NCI-H1694 treated with DMSO at 0.1 percent for 48 hours (cell line): ENCODE results near the gene PNPLA2.

Experiments used
- DNase-seq: peaks from one replicate; lab custom pipeline; 2025; lab: John Stamatoyannopoulos, UW

Gene PNPLA2

DNA sequence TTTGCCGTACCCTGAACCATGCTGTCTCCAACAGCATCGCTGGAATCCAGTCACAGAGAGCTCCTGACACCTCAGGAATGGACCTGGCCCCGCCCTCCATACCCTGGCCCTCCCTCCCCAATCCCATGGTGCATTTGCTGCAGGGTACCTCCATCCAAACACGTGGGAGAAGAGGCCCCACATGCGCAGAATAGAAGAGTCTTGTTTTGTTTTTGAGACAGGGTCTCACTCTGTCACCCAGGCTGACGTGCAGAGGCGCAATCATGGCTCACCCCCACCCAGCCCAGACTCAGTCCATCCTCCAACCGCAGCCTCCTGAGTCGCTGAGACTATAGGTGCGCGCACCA is 2.3 kb upstream of the PNPLA2 start:
- no peak for DNase-seq

DNA sequence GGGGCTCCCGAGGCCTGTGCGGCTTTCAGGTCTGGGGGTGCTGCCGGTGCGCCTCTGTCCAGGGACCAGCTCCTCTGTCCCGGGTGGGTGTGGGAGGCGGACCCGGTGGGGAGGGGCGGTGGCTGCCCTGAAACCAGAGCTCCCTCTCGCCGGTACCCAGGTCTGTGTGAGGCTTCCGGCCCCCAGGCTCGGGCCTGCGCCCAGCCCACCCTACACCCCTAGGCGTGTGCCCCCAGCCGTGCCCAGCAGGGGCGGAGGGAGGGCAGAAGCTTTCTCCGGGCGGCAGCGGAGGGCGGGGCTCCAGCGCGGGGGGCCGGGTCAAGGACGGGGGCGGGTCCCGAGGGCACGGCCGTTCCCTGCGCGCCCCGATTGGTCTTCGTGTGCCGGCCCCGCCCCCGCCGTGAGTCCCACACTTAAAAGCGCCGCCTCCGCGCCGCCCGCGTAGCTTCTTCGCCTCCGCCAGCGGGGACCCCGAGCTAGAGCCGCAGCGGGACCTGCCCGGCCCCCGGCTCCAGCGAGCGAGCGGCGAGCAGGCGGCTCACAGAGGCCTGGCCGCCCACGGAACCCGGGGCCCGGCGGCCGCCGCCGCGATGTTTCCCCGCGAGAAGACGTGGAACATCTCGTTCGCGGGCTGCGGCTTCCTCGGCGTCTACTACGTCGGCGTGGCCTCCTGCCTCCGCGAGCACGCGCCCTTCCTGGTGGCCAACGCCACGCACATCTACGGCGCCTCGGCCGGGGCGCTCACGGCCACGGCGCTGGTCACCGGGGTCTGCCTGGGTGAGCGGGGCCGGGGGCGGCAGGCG is 616 bp downstream of the PNPLA2 start:
- DNase-seq = peak; percentile 64

DNA sequence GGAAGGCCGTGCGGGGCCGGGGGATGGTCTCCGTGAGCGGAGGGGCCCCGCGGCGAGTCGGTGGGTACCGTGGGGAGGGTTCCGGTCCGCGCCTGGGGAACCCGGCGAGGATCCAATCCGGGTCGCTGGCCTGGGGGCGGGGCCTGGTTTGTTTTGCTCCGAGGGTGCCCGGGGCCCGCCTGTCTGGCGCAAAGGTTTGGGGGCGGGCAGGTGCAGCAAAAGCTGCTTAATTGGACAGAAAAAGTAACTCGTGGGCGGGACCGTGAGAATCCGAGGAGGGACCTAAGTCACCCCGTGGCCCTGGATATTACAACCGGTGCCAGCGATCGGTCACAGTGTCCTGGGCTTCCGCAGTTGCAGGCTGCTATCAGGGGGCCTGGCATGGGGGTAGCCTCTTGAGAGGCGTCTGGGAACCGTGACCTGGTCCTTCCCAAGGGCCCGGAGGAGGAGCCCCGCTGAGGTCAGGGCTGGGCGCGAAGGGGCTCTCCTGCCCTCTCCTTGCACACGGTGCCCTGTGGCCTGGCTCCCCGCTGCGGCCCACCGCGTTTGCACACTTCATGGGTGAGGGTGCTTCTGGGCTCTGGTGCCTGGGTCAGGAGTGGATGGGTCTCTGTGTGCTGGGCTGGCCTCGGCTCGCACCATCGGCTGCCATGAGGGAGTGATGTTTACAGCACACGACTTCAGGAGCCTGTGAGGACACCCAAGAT is 1.4 kb downstream of the PNPLA2 start:
- no peak for DNase-seq

DNA sequence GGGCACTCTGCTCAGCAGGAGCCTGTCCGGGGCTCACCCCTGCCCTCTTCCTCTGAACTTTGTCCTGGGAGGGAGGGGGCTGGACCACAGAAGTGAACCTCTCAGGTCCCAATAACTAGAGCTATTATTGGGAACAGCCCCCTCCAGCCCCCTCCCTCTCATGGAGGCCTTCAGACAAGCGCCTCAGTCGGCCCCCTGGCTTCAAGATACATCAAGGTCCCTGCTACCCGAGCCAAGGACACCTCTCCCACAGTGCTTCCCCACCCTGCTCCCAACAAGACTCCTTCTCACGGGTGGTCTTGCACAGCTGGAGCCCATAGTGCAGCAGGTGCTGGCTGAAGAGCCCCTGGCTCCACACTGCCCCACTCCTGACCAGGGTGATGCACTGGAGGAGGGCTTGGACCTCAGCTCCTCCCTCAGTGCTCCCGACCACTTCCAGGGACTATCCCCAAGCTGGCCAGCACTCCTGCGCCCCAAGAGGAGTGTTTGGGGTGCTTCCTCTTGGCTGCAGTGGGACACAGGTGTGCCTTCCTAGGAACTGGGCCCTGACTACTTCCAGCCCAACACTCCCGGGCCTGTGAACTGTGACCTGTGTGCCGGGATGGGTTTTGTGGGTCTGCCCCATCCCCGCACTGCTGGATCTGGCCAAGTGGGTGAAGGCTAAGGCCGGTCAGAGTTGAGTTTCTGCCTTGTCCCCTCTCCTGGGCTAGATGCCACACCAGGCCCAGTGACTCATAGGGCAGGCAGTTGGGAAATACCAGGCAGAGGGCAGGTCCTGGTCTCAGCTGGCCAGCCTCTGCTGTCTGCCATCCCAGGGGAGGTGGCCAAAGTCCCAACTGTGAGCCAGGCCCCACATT is 2.2 kb downstream of the PNPLA2 start:
- DNase-seq = no peak

DNA sequence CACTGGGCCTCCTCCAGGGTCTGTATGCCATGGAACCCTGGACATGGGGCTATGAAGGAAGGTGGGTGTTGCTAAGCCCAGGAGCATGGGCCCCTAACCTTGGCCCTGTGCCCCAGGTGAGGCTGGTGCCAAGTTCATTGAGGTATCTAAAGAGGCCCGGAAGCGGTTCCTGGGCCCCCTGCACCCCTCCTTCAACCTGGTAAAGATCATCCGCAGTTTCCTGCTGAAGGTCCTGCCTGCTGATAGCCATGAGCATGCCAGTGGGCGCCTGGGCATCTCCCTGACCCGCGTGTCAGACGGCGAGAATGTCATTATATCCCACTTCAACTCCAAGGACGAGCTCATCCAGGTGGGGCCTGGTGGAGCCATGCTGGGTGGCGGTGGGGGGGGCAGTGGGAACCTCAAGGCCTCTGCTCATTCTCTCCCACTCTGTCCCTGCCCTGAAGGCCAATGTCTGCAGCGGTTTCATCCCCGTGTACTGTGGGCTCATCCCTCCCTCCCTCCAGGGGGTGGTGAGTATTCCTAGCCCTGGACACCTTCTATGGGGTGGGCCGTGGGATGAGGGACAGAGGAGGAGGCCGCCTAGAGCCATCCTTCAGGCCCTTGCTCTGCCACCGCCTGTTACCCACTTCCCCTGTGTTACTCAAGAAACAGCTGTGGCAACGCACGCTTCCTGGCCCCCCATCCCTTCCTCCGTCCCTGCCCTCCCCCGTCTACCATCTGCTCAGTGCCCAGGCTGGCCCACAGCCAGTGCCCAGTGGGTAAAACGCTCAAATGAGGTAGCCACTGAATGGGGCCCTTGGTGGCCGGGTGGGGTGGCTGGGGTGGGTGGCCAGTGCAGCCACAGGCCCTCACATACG is 3.0 kb downstream of the PNPLA2 start:
- DNase-seq = no peak

DNA sequence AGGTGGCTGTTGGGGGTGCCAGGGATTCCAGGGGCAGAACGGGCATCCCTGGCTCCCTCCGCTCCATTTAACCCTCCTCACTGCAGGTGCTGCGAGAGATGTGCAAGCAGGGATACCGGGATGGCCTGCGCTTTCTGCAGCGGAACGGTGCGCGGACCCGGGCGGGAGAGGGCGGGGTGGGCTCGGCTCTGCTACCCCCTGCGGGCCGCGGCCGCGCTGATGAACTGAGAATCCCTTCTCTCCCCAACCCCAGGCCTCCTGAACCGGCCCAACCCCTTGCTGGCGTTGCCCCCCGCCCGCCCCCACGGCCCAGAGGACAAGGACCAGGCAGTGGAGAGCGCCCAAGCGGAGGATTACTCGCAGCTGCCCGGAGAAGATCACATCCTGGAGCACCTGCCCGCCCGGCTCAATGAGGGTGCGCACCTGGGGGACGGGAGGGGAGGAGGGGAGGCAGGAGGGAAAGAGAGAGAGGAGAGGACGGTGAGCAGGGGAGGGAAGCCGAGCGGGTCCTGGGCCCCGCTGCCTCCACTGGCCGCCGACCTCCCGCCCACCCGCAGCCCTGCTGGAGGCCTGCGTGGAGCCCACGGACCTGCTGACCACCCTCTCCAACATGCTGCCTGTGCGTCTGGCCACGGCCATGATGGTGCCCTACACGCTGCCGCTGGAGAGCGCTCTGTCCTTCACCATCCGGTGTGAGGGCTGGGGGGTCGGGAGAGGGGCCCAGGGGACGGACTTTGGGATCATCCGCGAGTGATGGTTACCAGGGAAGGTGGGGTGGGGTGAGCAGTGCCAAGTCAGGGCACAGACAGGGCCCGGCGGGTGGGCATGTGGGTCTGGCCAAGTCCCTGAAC is 5.0 kb downstream of the PNPLA2 start:
- no peak for DNase-seq

DNA sequence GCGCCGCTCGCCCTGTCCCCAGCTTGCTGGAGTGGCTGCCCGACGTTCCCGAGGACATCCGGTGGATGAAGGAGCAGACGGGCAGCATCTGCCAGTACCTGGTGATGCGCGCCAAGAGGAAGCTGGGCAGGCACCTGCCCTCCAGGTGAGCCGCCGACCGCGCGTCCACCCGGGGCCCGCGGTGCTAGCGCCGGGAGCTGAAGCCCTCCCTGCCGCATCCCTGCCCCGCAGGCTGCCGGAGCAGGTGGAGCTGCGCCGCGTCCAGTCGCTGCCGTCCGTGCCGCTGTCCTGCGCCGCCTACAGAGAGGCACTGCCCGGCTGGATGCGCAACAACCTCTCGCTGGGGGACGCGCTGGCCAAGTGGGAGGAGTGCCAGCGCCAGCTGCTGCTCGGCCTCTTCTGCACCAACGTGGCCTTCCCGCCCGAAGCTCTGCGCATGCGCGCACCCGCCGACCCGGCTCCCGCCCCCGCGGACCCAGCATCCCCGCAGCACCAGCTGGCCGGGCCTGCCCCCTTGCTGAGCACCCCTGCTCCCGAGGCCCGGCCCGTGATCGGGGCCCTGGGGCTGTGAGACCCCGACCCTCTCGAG is 5.7 kb downstream of the PNPLA2 start:
- DNase-seq = no peak

DNA sequence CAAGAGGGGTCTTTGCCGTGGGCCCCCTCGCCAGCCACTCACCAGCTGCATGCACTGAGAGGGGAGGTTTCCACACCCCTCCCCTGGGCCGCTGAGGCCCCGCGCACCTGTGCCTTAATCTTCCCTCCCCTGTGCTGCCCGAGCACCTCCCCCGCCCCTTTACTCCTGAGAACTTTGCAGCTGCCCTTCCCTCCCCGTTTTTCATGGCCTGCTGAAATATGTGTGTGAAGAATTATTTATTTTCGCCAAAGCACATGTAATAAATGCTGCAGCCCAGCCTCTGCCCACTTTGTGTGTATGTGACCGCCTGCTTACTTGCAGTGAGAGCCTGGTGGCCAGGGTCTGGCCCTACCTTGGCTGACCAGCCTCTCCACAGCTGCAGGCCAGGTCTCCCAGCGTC is 6.2 kb downstream of the PNPLA2 start:
- DNase-seq = no peak

DNA sequence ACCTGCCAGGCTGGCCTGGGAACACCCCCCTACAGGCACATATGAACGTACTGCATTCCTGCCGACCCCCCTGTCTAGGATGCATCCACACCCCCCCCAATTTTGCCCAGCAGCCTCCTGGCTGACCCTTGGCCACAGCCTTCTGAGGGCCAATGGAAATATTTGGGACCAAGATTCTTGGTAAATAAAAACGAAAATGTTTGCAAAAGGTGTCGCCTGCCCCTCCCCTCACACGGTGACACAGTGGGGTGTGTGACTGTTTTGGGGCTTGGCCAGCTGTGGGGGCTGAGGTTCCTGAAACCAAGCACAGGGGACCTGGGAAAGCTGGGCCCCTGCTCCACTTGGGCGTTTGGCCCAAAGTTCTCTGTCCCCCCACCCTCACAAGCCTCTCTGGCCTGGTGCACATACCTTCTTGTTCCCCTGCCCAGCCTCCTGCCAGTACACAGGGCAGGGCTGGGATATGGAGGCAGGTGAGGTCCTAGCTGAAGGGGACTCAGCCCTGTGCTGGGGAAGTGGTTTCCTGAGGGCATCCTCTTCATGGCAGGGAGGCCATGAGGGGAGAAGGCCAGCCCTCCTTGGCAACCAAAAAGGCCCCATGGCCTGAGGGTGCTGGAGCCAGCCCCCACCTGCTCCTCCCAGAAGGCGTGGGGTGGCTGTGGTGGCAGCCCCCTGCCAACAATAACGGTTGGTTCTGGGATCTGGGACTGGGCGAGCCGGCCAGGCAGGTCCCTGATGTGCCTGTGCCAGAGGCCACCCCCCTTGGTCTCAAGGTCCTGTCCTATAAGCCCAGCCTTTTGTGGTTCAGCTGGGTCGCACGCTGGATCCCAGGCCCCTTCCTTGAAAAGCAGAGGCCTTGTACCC is 6.9 kb downstream of the PNPLA2 start:
- DNase-seq = no peak

DNA sequence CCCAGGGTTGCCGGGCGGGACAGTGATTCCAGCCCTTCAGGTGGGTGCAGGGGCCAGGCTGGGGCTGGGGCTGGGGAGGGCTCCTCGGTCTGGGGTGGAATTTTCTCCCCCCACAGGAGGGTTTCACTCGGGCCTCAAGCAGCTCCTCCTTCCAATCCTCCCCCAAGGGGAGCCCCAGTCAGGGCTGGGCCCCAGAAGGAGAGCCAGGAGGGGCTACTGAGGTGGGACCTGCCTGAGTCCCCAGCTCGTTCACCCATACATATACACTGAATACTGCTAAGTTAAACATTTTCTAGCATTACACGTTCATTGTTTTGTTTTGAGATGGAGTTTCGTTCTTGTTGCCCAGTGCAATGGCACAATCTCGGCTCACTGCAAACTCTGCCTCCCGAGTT is 7.5 kb downstream of the PNPLA2 start:
- no peak for DNase-seq

DNA sequence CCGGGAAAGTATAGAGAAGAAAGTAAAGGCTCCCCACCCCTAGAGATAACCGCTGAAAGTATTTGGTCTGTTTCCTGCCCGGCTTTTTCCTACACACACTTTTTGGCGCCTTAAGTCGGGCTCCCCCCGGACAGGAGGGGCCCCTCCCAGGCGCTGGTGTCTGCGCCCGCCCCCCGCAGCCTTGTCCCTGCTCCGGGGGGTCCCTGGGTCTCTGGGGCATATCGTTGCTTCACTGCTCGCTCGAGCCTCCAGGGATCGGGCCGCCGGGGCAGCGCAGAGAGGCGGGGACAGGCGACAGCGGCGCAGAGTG is 8.1 kb downstream of the PNPLA2 start:
- no peak for DNase-seq

DNA sequence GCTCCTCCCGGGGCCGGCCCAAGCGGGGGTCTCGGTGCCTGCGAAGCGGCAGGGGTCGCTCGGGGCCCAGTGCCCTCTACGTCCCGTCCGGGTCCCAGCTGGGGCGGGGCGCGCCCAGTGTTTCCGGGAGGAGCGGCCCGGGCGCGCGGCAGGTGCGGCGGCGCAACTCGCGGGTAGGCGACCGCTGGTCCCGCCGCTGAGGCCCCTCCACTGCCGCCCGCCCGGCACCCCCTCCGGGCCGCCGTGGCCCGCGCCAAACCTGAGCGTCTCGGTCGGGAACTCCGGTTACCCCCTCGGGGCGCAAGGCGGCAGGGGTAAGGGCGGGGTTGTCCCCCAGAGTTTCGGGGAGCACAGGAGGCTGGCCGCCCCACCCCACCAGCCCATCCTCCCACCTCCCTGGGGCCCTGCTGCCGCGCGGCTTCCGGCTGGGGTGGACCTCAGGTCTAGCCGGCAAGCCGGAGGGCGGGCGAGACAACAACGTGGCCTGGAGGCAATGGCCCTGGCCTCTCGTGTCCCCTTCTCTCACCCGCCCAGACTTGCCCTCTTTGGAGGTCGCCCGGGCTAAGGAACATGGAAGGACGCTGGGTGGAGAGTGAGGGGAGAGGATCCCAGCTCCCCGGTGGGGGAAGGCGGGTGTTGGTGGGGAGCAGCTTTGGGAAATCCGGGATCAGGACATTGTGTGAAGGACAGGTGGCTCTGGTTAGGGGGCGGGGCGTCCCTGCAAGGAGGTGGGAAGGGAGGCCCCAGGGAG is 8.6 kb downstream of the PNPLA2 start:
- no peak for DNase-seq

DNA sequence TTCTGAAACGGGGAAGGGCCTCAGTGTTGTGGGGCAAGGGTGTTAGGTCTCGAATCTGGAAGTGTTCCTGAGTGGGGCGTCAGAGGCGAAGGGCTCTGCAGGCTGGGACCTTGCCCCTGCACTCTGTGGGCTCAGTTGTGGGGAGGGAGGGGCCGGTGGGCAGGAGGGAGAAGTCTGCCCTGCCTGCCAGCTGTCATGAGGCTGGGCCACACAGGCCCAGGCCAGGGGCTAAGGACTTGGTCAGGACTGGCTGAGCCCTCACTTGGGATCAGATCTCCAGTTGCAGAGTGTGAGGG is 9.1 kb downstream of the PNPLA2 start, which contains the start of gene CRACR2B:
Gene CRACR2B, plus strand, starts transcription at position 23 of the 296 bp plus-strand sequence. CDS start 689 bp downstream, outside the sequence.
- no peak for DNase-seq

DNA sequence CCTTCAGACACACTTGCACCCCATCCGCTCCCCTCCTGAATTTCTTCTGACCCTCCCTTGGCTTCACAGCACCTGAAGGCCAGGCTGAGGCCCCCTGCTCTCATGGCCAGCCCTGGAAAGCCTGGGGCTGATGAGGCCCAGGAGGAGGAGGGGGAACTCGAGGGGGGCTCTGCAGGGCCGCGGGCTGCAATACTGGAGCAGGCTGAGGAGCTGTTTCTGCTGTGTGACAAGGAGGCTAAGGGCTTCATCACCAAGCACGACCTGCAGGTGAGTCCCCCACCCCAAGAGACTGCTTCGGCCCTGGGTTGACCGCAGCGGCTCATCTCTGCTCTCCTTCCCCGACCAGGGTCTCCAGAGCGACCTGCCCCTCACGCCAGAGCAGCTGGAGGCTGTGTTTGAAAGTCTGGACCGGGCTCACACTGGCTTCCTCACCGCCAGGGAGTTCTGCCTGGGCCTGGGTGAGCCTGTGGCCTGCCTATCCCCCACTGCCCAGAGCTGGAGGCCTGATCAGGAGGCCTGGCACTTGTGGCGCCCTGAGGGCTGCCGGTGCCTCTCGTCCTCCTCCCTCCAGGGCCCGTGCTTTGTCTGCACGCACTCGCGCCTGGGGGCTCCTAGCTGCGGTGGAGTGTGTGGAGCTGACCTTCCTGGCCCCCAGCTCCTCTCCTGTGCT is 9.9 kb downstream of the PNPLA2 start:
- DNase-seq = no peak

DNA sequence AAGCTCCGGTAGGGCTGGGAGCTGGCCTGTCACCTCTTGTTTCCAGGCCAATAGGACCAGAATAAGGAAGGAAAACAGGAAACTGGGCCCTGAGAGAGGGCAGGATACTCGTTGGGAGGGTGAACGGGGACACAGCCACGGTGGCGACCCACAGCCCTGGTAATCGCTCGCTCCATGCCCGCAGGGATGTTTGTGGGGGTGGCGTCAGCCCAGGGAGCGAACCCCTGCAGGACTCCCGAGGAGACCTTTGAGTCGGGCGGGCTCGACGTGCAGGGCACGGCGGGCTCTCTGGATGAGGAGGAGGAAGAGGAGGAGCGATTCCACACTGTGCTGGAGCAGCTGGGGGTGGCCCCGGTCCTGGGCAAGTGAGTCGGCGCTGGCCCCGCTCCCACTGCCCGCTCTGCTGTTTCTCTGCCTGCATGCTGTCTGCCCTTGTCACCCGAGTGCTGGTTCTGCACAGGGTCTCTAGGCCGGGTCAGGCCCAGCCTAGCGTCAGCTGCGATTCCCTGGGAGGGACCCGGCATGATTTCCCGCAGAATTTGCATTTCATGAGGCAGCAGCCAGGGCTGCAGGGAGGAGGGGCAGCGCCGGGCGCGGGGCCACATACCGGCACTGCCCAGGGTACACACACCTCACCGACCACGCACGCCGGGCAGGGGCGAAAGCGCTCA is 10.6 kb downstream of the PNPLA2 start:
- no peak for DNase-seq

DNA sequence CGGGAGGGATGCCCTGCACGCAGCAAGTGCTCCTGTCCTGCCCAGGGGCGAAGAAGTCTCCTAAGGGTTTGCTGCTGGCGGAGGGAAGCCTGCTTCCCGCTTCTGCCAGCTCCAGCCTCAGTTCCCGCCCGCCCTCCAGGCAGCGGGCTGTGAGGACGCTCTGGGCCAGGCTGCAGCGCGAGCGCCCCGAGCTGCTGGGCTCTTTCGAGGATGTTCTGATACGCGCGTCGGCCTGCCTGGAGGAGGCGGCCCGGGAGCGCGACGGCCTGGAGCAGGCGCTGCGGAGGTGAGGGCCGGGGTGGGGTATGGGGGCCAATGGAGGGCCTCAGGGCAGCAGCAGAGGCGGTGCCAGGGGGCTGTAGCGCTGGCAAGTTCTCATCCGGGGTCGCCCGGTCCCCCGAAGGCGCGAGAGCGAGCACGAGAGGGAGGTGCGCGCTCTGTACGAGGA is 11.2 kb downstream of the PNPLA2 start:
- no peak for DNase-seq

DNA sequence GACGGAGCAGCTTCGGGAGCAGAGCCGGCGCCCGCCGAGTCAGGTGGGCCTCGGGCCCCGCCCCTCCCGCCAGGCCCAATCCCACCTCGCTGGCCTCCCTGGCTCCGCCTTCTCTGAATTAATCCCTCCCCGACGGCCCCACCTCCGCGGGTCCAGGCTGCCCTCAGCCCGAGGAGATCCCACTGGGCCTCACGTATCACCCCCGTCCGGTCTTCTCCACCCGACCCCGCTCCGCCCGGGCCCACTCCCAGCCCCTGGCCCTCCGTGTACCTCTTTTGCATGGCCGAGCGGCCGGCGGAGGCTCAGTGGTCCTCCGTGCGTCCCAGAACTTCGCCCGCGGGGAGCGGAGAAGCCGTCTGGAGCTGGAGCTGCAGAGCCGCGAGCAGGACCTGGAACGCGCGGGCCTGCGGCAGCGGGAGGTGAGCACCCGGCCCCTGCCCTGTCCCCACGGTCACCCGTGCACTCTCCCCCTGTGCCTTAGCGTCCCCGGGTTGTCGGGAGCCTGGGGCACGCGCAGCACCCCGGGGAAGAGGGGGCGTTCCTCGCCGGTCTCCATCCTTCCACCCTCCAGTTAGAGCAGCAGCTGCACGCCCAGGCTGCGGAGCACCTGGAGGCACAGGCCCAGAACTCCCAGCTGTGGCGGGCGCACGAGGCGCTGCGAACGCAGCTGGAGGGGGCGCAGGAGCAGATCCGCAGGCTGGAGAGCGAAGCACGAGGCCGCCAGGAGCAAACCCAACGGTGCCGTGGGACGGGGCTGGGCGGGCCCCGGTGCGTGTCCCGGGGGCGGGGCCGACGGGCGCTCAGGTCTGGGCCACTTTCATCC is 11.8 kb downstream of the PNPLA2 start:
- DNase-seq = peak; percentile 50
